ENCODE data around the gene LMF1. TPM values are rescaled to one million over a fixed set of nuclear protein-coding genes. Genes with fewer than 3 reads are reported as not detected.

LMF1 gene
- polyA plus RNA-seq, 1 experiment = 28.9 TPM

GRCh38 chr16:974001-974601 is 3.3 kb upstream of the LMF1 start:
- Histone ChIP-seq H3K4me3 (ENCODE audit: low read depth, low read length) (no peak overlapping the region), H3K36me3 (ENCODE audit: control insufficient read depth, insufficient read depth, low read length) (no peaks in the 10 kb centered on the region), H3K27me3 (ENCODE audit: control insufficient read depth, insufficient read depth, low read length) (peaks cover 4% of the 10 kb centered on the region)
- CTCF ChIA-PET = no interaction called here
- POLR2A ChIA-PET = no interaction called here
- TF ChIP-seq CTCF (IDR thresholded peaks at IDR 0.05; ENCODE audit: insufficient read depth, low read depth, low read length) = no peak
- no peak for DNase-seq (ENCODE audit: low read depth)

- CTCF ChIA-PET = interaction anchor here (0.8 kb wide), 1 partner anchor 13 kb away, joined by 3 read pairs; no protein-coding TSS in a partner anchor
- DNase-seq (ENCODE audit: low read depth) = no peak
- H3K27me3 ChIP-seq (ENCODE audit: control insufficient read depth, insufficient read depth, low read length) = peaks cover 4% of the 10 kb centered on the region
- no peaks in the 10 kb centered on the region for H3K36me3 ChIP-seq (ENCODE audit: control insufficient read depth, insufficient read depth, low read length)
- POLR2A ChIA-PET = no interaction called here
- TF ChIP-seq CTCF (IDR thresholded peaks at IDR 0.05; ENCODE audit: insufficient read depth, low read depth, low read length) = no peak
- H3K4me3 ChIP-seq (ENCODE audit: low read depth, low read length) = no peak overlapping the region
These were observed 2.6 kb upstream of the LMF1 start for GRCh38 chr16:973366-973765.

- ChIA-PET CTCF (interaction anchor here (0.8 kb wide), 1 partner anchor 14 kb away, joined by 3 read pairs; no protein-coding TSS in a partner anchor), POLR2A (no interaction called here)
- TF ChIP-seq CTCF (IDR thresholded peaks at IDR 0.05; ENCODE audit: insufficient read depth, low read depth, low read length) = no peak
- H3K36me3 ChIP-seq (ENCODE audit: control insufficient read depth, insufficient read depth, low read length) = 0 out of 2 replicates have a peak, but pooled peaks cover 2% of the 10 kb centered on the region
- no peak for DNase-seq (ENCODE audit: low read depth)
- H3K27me3 ChIP-seq (ENCODE audit: control insufficient read depth, insufficient read depth, low read length) = peaks cover 4% of the 10 kb centered on the region
- H3K4me3 ChIP-seq (ENCODE audit: low read depth, low read length) = no peak overlapping the region
These were observed 1.7 kb upstream of the LMF1 start for GRCh38 chr16:972316-973002.

- no peak overlapping the region for H3K4me3 ChIP-seq (ENCODE audit: low read depth, low read length)
- H3K36me3 ChIP-seq (ENCODE audit: control insufficient read depth, insufficient read depth, low read length) = peaks cover 2% of the 10 kb centered on the region; the same call in 1 of the 2 replicates
- CTCF ChIA-PET = no interaction called here
- TF ChIP-seq CTCF (IDR thresholded peaks at IDR 0.05; ENCODE audit: insufficient read depth, low read depth, low read length) = no peak
- POLR2A ChIA-PET = no interaction called here
- DNase-seq (ENCODE audit: low read depth) = no peak
- peaks cover 4% of the 10 kb centered on the region for H3K27me3 ChIP-seq (ENCODE audit: control insufficient read depth, insufficient read depth, low read length)
These were observed 1.2 kb upstream of the LMF1 start for GRCh38 chr16:971981-972315.

GRCh38 chr16:971582-971905 is 760 bp upstream of the LMF1 start:
- ChIA-PET CTCF (no interaction called here), POLR2A (no interaction called here)
- H3K4me3 ChIP-seq (ENCODE audit: low read depth, low read length) = no peak overlapping the region
- H3K36me3 ChIP-seq (ENCODE audit: control insufficient read depth, insufficient read depth, low read length) = peaks cover 2% of the 10 kb centered on the region; the same call in 1 of the 2 replicates
- peaks cover 4% of the 10 kb centered on the region for H3K27me3 ChIP-seq (ENCODE audit: control insufficient read depth, insufficient read depth, low read length)
- no peak for TF ChIP-seq CTCF (IDR thresholded peaks at IDR 0.05; ENCODE audit: insufficient read depth, low read depth, low read length)
- no peak for DNase-seq (ENCODE audit: low read depth)

Measured in BJ (cell line).